ENCODE data around the gene RAPGEF1.

The RAPGEF1 gene

DNA sequence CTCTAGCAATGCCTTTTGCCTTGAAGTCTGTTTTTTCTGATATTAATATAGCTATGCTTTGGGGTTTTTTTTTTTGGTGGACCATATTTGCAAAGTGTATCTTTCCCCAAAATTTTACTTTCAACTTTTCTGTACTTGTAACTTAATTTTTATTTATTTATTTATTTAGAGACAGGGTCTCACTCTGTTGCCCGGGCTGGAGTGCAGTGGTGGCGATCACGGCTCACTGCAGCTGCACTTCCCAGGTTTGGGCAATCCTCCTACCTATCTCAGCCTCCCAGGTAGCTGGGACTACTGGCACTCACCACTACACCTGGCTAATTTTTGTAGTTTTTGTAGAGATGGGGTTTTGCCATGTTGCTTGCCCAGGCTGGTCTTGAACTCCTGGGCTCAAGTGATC, 173.7 kb downstream of the RAPGEF1 start:
- TF ChIP-seq RAD21 (IDR thresholded peaks at IDR 0.05; ENCODE audit: low read depth) (no peak), YY1 (IDR thresholded peaks at IDR 0.05; ENCODE audit: low read depth) (no peak), NFIC (IDR thresholded peaks at IDR 0.05) (no peak), ZBTB7A (IDR thresholded peaks at IDR 0.05; ENCODE audit: low read depth) (no peak), CEBPB (IDR thresholded peaks at IDR 0.05) (no peak), EGR1 (IDR thresholded peaks at IDR 0.05) (no peak), FOXM1 (IDR thresholded peaks at IDR 0.05; ENCODE audit: borderline replicate concordance, low read depth) (no peak), TAF1 (IDR thresholded peaks at IDR 0.05; ENCODE audit: low read depth) (no peak)

GRCh38 chr9:131565369-131565768, 174.5 kb downstream of the RAPGEF1 start:
- TF ChIP-seq, protein P1, sequence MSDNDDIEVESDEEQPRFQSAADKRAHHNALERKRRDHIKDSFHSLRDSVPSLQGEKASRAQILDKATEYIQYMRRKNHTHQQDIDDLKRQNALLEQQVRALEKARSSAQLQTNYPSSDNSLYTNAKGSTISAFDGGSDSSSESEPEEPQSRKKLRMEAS (IDR thresholded peaks at IDR 0.05): no peak
- TF ChIP-seq, protein P2, sequence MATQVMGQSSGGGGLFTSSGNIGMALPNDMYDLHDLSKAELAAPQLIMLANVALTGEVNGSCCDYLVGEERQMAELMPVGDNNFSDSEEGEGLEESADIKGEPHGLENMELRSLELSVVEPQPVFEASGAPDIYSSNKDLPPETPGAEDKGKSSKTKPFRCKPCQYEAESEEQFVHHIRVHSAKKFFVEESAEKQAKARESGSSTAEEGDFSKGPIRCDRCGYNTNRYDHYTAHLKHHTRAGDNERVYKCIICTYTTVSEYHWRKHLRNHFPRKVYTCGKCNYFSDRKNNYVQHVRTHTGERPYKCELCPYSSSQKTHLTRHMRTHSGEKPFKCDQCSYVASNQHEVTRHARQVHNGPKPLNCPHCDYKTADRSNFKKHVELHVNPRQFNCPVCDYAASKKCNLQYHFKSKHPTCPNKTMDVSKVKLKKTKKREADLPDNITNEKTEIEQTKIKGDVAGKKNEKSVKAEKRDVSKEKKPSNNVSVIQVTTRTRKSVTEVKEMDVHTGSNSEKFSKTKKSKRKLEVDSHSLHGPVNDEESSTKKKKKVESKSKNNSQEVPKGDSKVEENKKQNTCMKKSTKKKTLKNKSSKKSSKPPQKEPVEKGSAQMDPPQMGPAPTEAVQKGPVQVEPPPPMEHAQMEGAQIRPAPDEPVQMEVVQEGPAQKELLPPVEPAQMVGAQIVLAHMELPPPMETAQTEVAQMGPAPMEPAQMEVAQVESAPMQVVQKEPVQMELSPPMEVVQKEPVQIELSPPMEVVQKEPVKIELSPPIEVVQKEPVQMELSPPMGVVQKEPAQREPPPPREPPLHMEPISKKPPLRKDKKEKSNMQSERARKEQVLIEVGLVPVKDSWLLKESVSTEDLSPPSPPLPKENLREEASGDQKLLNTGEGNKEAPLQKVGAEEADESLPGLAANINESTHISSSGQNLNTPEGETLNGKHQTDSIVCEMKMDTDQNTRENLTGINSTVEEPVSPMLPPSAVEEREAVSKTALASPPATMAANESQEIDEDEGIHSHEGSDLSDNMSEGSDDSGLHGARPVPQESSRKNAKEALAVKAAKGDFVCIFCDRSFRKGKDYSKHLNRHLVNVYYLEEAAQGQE (IDR thresholded peaks at IDR 0.05; ENCODE audit: low read depth): no peak
- TF ChIP-seq TCF12 (IDR thresholded peaks at IDR 0.05; ENCODE audit: low read depth): no peak
- no peak for TF ChIP-seq CEBPB (IDR thresholded peaks at IDR 0.05)
- TF ChIP-seq RAD21 (IDR thresholded peaks at IDR 0.05; ENCODE audit: low read depth): no peak
- no peak for TF ChIP-seq EP300 (IDR thresholded peaks at IDR 0.05; ENCODE audit: borderline replicate concordance)
- no peak for TF ChIP-seq YY1 (IDR thresholded peaks at IDR 0.05; ENCODE audit: low read depth)
- no peak for TF ChIP-seq CREB1 (IDR thresholded peaks at IDR 0.05; ENCODE audit: low read depth)
- no peak for TF ChIP-seq FOXM1 (IDR thresholded peaks at IDR 0.05; ENCODE audit: borderline replicate concordance, low read depth)
- TF ChIP-seq NFIC (IDR thresholded peaks at IDR 0.05): no peak
- no peak for TF ChIP-seq TEAD4 (IDR thresholded peaks at IDR 0.05)
- no peak for TF ChIP-seq USF1 (IDR thresholded peaks at IDR 0.05)
- no peak for TF ChIP-seq TAF1 (IDR thresholded peaks at IDR 0.05; ENCODE audit: low read depth)
- no peak for TF ChIP-seq ZBTB7A (IDR thresholded peaks at IDR 0.05; ENCODE audit: low read depth)
- TF ChIP-seq EGR1 (IDR thresholded peaks at IDR 0.05): no peak

- no peak for TF ChIP-seq FOXM1 (IDR thresholded peaks at IDR 0.05; ENCODE audit: borderline replicate concordance, low read depth)
- peak; percentile 55 for TF ChIP-seq CEBPB (IDR thresholded peaks at IDR 0.05)
- TF ChIP-seq, protein P2 (IDR thresholded peaks at IDR 0.05; ENCODE audit: low read depth): no peak
- no peak for TF ChIP-seq EP300 (IDR thresholded peaks at IDR 0.05; ENCODE audit: borderline replicate concordance)
- 0 out of 2 replicates have a peak, but pooled peaks have one; percentile 48 for TF ChIP-seq ZBTB7A (IDR thresholded peaks at IDR 0.05; ENCODE audit: low read depth)
- no peak for TF ChIP-seq YY1 (IDR thresholded peaks at IDR 0.05; ENCODE audit: low read depth)
- no peak for TF ChIP-seq USF1 (IDR thresholded peaks at IDR 0.05)
- TF ChIP-seq TEAD4 (IDR thresholded peaks at IDR 0.05): peak; percentile 43
- TF ChIP-seq TAF1 (IDR thresholded peaks at IDR 0.05; ENCODE audit: low read depth): no peak
- TF ChIP-seq TCF12 (IDR thresholded peaks at IDR 0.05; ENCODE audit: low read depth): no peak
- TF ChIP-seq, protein P1 (IDR thresholded peaks at IDR 0.05): no peak
- TF ChIP-seq CREB1 (IDR thresholded peaks at IDR 0.05; ENCODE audit: low read depth): no peak
- TF ChIP-seq EGR1 (IDR thresholded peaks at IDR 0.05): no peak
- TF ChIP-seq RAD21 (IDR thresholded peaks at IDR 0.05; ENCODE audit: low read depth): peak; percentile 1; the same call in 1 of the 2 replicates
- TF ChIP-seq NFIC (IDR thresholded peaks at IDR 0.05): 0 out of 2 replicates have a peak, but pooled peaks have one; percentile 26
These were observed 177.6 kb downstream of the RAPGEF1 start for GRCh38 chr9:131562032-131562959.

GRCh38 chr9:131559421-131560000, 180.4 kb downstream of the RAPGEF1 start:
- TF ChIP-seq CEBPB (IDR thresholded peaks at IDR 0.05): no peak
- no peak for TF ChIP-seq TAF1 (IDR thresholded peaks at IDR 0.05; ENCODE audit: low read depth)
- TF ChIP-seq, protein P1 (IDR thresholded peaks at IDR 0.05): no peak
- no peak for TF ChIP-seq TEAD4 (IDR thresholded peaks at IDR 0.05)
- no peak for TF ChIP-seq NFIC (IDR thresholded peaks at IDR 0.05)
